Stimulated activated CD8-positive, alpha-beta memory T cell treated with anti-CD3 and anti-CD28 coated beads, Interleukin-4, amount 100 ng/mL, for 48 hours (primary cell): Measurements from ENCODE around the gene TAP1.

Experiments used
- DNase-seq: peaks from one replicate; pipeline ENCODE4 v3.0.0-alpha.2; 2020

The TAP1 gene

DNA sequence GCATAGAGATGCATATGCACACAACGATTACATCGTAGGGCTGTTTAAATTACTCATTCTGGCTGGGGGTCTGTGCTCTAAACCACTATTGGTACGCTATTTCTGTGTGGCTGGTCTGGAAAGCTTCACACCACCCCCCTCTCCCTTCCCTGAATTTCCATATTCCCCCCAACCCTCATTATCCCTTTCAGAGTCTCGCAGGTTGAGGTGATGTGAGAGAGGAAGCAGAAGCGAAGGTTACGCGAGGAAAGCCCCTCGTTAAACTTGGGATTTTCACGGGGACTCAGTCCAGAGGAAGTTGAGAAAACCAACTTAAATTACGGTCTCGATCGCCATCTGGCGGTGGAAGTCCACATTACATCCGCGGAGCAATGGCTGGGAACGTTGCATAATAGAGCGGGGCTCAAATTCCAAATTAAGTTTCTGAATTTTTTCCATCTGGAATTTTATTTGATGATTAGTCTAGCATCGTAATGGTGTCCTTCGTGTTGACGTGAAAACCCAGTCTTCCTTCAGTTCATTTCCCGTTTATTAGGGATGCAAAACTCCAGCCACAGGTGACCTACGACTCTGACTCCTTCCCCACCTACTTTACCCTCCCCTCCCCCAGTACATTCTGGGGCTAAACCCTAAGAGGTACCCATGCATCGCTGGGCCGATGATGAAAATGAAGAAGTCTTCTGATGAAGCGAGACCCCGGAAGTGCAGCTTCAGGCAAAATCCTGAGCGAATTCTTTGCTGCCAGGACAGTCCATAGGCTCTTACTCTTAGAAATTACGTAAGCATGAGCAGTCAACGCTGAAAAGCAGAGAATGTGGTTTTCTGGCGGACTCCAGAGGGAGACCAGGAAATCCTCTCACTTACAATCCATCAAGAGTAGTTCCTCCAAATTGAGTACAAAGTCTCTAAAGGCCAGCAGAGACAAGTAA is 56.4 kb downstream of the TAP1 start:
- DNase-seq: peak; percentile 94
